ENCODE measurements around the gene OGFOD3. TPM values are rescaled to one million over a fixed set of nuclear protein-coding genes. Genes with fewer than 3 reads are reported as not detected.

The OGFOD3 gene
- 15.2 and 30.3 TPM in 2 replicates for total RNA-seq

GRCh38 chr17:82418001-82418986 is at the start of gene OGFOD3, which contains the start of gene HEXD:
TSS of gene OGFOD3 (minus strand) at chr17:82418586. CDS start at chr17:82418485, 101 bp downstream.
TSS of gene HEXD (plus strand) at chr17:82418347. CDS start at chr17:82419800, 1,453 bp downstream.

GRCh38 chr17:82458179-82458884 is 39.9 kb upstream of the OGFOD3 start, which contains the start of gene NARF:
TSS of gene NARF (plus strand) at chr17:82458741. CDS start at chr17:82458804, 63 bp downstream.

GRCh38 chr17:82450357-82451106 is 32.1 kb upstream of the OGFOD3 start, which contains the start of gene CYBC1:
TSS of gene CYBC1 (minus strand) at chr17:82450752. CDS start at chr17:82449254, 1,498 bp downstream.

GRCh38 chr17:82371333-82372248 is 46.8 kb downstream of the OGFOD3 start, which contains the start of gene UTS2R:
TSS of gene UTS2R (plus strand) at chr17:82371765. CDS start at chr17:82374325, 2,560 bp downstream.

GRCh38 chr17:82358465-82359350 is 59.7 kb downstream of the OGFOD3 start, which contains the start of gene TEX19:
TSS of gene TEX19 (plus strand) at chr17:82359247. CDS start at chr17:82362151, 2,904 bp downstream.

Other genes with a start within 250 kb of the OGFOD3 start
- gene CCDC57, start 205.7 kb downstream of the OGFOD3 start, total RNA-seq: 11.1 and 16.0 TPM in 2 replicates
- gene SLC16A3, start 189.5 kb downstream of the OGFOD3 start, total RNA-seq: 165 and 326 TPM in 2 replicates
- 40.1 and 46.3 TPM in 2 replicates for gene CSNK1D, start 144.9 kb downstream of the OGFOD3 start, total RNA-seq
- gene CD7, start 101.0 kb downstream of the OGFOD3 start, total RNA-seq: 0.09 and 0.14 TPM in 2 replicates
- gene SECTM1, start 84.8 kb downstream of the OGFOD3 start, total RNA-seq: 15.6 and 19.3 TPM in 2 replicates
- under 0.01 TPM in 1 of 2 replicates, not detected in the other for gene TEX19, start 59.3 kb downstream of the OGFOD3 start, total RNA-seq
- not detected in 2 replicates for gene UTS2R, start 46.8 kb downstream of the OGFOD3 start, total RNA-seq
- 9.4 and 9.7 TPM in 2 replicates for gene HEXD, start 239 bp downstream of the OGFOD3 start, total RNA-seq
- 48.5 and 65.9 TPM in 2 replicates for gene CYBC1, start 32.2 kb upstream of the OGFOD3 start, total RNA-seq
- gene NARF, start 40.2 kb upstream of the OGFOD3 start, total RNA-seq: 20.3 and 35.0 TPM in 2 replicates
- 19.9 and 26.0 TPM in 2 replicates for gene FOXK2, start 101.1 kb upstream of the OGFOD3 start, total RNA-seq
- 55.9 and 56.2 TPM in 2 replicates for gene WDR45B, start 229.9 kb upstream of the OGFOD3 start, total RNA-seq

All from smooth muscle cell of bladder (primary cell).